AG04450 (cell line): ENCODE data around the gene ADARB2. TPM values are rescaled to one million over a fixed set of nuclear protein-coding genes. Genes with fewer than 3 reads are reported as not detected.

ENCODE experiments used
- CTCF ChIA-PET: fragments of 300-600, 350-600 bp; formaldehyde crosslinking; extraction: SDS; loops from one replicate; lab custom pipeline; 2022; ENCODE audit warnings: antibody characterized with exemption, inconsistent platforms; lab: Charles Lee
- POLR2A ChIA-PET: fragments of 350-600 bp; formaldehyde crosslinking; extraction: SDS; loops from one replicate; lab custom pipeline; 2021; ENCODE audit warnings: antibody characterized with exemption, inconsistent platforms; lab: Yijun Ruan, JAX
- DNase-seq: peaks from one replicate; pipeline ENCODE4 v3.0.0-alpha.2; 2011; ENCODE audit warnings: low read depth, low spot score
- H3K27ac ChIP-seq: one replicate; pipeline ENCODE4 v1.5.1; 2012; ENCODE audit warnings: low read depth, low read length, control low read depth
- H3K27me3 ChIP-seq: one replicate; pipeline ENCODE4 v1.6.0; 2012; ENCODE audit warnings: low read length; ENCODE audit not compliant: control insufficient read depth, insufficient read depth
- H3K4me3 ChIP-seq: 2 replicates; pipeline ENCODE4 v1.5.1; 2011; ENCODE audit warnings: mild to moderate bottlenecking, low read depth, low read length, control low read depth
- H3K9me3 ChIP-seq: 2 replicates; pipeline ENCODE4 v1.5.1; 2012; ENCODE audit warnings: low read length; ENCODE audit not compliant: control insufficient read depth, insufficient read depth
- CTCF ChIP-seq: IDR thresholded peaks from 2 replicates; pipeline ENCODE4 v1.5.1; 2011; ENCODE audit warnings: low read depth, low read length, control low read depth, inconsistent platforms
- polyA plus RNA-seq: library from polyadenylated mRNA; depleted of rRNA; stranded (reverse); fragments of >200 nt; gene quantifications from 2 replicates; pipeline ENCODE4 v1.2.3, GENCODE V29; 2011

The ADARB2 gene
- polyA plus RNA-seq, 1 experiment, result not detected

GRCh38 chr10:1563028-1563427 lies 174.3 kb downstream of the ADARB2 start:
- Histone ChIP-seq H3K27me3 (no peaks in the 10 kb centered on the region), H3K4me3 (no peak overlapping the region), H3K27ac (no peak overlapping the region), H3K9me3 (peaks cover 62% of the 10 kb centered on the region)
- CTCF ChIA-PET, result no interaction called here
- POLR2A ChIA-PET, result no interaction called here
- no peak for DNase-seq
- no peak for TF ChIP-seq CTCF

GRCh38 chr10:1561731-1562337 lies 175.5 kb downstream of the ADARB2 start:
- no peaks in the 10 kb centered on the region for H3K27me3 ChIP-seq
- H3K4me3 ChIP-seq, result no peak overlapping the region
- ChIA-PET POLR2A (no interaction called here), CTCF (no interaction called here)
- no peak overlapping the region for H3K27ac ChIP-seq
- H3K9me3 ChIP-seq, result peaks cover 62% of the 10 kb centered on the region
- DNase-seq, result no peak
- TF ChIP-seq CTCF, result no peak

GRCh38 chr10:1560535-1561192 lies 176.7 kb downstream of the ADARB2 start:
- Histone ChIP-seq H3K4me3 (no peak overlapping the region), H3K27me3 (no peaks in the 10 kb centered on the region), H3K9me3 (peaks cover 66% of the 10 kb centered on the region), H3K27ac (no peak overlapping the region)
- no peak for TF ChIP-seq CTCF
- POLR2A ChIA-PET, result no interaction called here
- CTCF ChIA-PET, result no interaction called here
- no peak for DNase-seq

GRCh38 chr10:1559761-1560160 lies 177.6 kb downstream of the ADARB2 start:
- Histone ChIP-seq H3K4me3 (no peak overlapping the region), H3K27ac (no peak overlapping the region), H3K27me3 (no peaks in the 10 kb centered on the region), H3K9me3 (peaks cover 63% of the 10 kb centered on the region)
- DNase-seq, result no peak
- CTCF ChIA-PET, result no interaction called here
- TF ChIP-seq CTCF, result no peak
- POLR2A ChIA-PET, result no interaction called here

- Histone ChIP-seq H3K27me3 (no peaks in the 10 kb centered on the region), H3K9me3 (peaks cover 64% of the 10 kb centered on the region), H3K27ac (no peak overlapping the region), H3K4me3 (no peak overlapping the region)
- POLR2A ChIA-PET, result no interaction called here
- no peak for TF ChIP-seq CTCF
- CTCF ChIA-PET, result no interaction called here
- no peak for DNase-seq
Measured at GRCh38 chr10:1559311-1559710, 178.0 kb downstream of the ADARB2 start.
